Panc1 (cell line): Measurements from ENCODE around the gene MRPS23. TPM values are rescaled to one million over a fixed set of nuclear protein-coding genes. Genes with fewer than 3 reads are reported as not detected.

Experiments
- ATAC-seq: fragments of 200-7000 bp; cut with Tn5 transposase; 2 replicates; pipeline ENCODE4 v1.9.1; 2020; ENCODE audit warnings: mild to moderate bottlenecking, moderate library complexity
- BruUV-seq: library from RNA; stranded (reverse); fragments of 400-500 nt; replicated peaks from 2 replicates; lab custom pipeline; 2021; lab: Mats Ljungman, UMichigan
- CTCF ChIA-PET: fragments of 300-600 bp; sonication (Branson Sonifier 250); formaldehyde crosslinking; loops from one replicate; lab custom pipeline; 2022; ENCODE audit warnings: antibody characterized with exemption; lab: Charles Lee
- POLR2A ChIA-PET: fragments of 300-600 bp; sonication (Branson Sonifier 250); formaldehyde crosslinking; loops from one replicate; lab custom pipeline; 2022; ENCODE audit warnings: antibody characterized with exemption; lab: Charles Lee
- DNase-seq: peaks from one replicate; pipeline ENCODE4 v3.0.0-alpha.2; 2010; ENCODE audit warnings: low read depth, low spot score
- H3K27ac ChIP-seq: 2 replicates; pipeline ENCODE4 v1.5.1; 2011; ENCODE audit warnings: mild to moderate bottlenecking, low read length, inconsistent platforms
- H3K27me3 ChIP-seq: fragments of 200-500 bp; sonication (Bioruptor generic); 2 replicates; pipeline ENCODE4 v1.6.0; 2014; ENCODE audit warnings: low read length, inconsistent platforms; ENCODE audit not compliant: control insufficient read depth, insufficient read depth
- H3K36me3 ChIP-seq: fragments of 200-500 bp; sonication (Bioruptor generic); 2 replicates; pipeline ENCODE4 v1.5.1; 2014; ENCODE audit warnings: inconsistent platforms, mild to moderate bottlenecking, low read length, moderate library complexity; ENCODE audit not compliant: control insufficient read depth, insufficient read depth
- H3K4me1 ChIP-seq: 2 replicates; pipeline ENCODE4 v1.5.1; 2011; ENCODE audit warnings: inconsistent platforms, mild to moderate bottlenecking, low read length, moderate library complexity; ENCODE audit not compliant: control insufficient read depth, insufficient read depth
- H3K4me3 ChIP-seq, 2 experiments: 2 replicates each; pipeline ENCODE4 v1.5.1; 2011 to 2012; ENCODE audit warnings: low read depth in 2 of 2, low read length in 2 of 2, mild to moderate bottlenecking in 2 of 2, inconsistent platforms in 1 of 2, moderate library complexity in 1 of 2
- H3K9me3 ChIP-seq: fragments of 200-500 bp; sonication (Bioruptor generic); 2 replicates; pipeline ENCODE4 v1.5.1; 2014; ENCODE audit warnings: low read depth, mild to moderate bottlenecking, inconsistent platforms, low read length, moderate library complexity; ENCODE audit not compliant: control insufficient read depth, insufficient read depth
- CTCF ChIP-seq: fragments of 450-650 bp; IDR thresholded peaks from 2 replicates; pipeline ENCODE4 v1.5.1; 2017; ENCODE audit warnings: mild to moderate bottlenecking
- POLR2AphosphoS5 ChIP-seq: IDR thresholded peaks from 2 replicates; pipeline ENCODE4 v1.6.1; 2012; ENCODE audit warnings: mild to moderate bottlenecking, low read depth, low read length, moderate library complexity
- SIN3A ChIP-seq: IDR thresholded peaks from 2 replicates; pipeline ENCODE4 v1.6.1; 2012; ENCODE audit warnings: low read depth, mild to moderate bottlenecking, low read length, moderate library complexity, borderline replicate concordance; ENCODE audit not compliant: insufficient read depth
- TCF7L2 ChIP-seq: IDR thresholded peaks from 2 replicates; pipeline ENCODE4 v1.6.1; 2011; ENCODE audit warnings: mild to moderate bottlenecking, low read depth, low read length, inconsistent platforms
- in situ Hi-C: cut with HindIII; loops from 2 replicates; pipeline ENCODE4 v1.10.0; 2016; ENCODE audit warnings: low sequenced_read_pairs, low pct_unique_long_range_greater_than_20kb
- intact Hi-C: fragments of 100-400 bp; cut with micrococcal nuclease; formaldehyde crosslinking; loops from one replicate; pipeline ENCODE4 v1.10.0; 2022; ENCODE audit not compliant: unreplicated experiment
- total RNA-seq: library from RNA; stranded (reverse); gene quantifications from one replicate; pipeline ENCODE4 v1.2.1, GENCODE V29; 2021; ENCODE audit not compliant: unreplicated experiment
- TF ChIP-seq, protein P1 (sequence below), 2 experiments: IDR thresholded peaks; 2 replicates each; pipeline ENCODE4 v1.6.1; 2011 to 2012; ENCODE audit warnings: low read depth in 2 of 2, control low read depth in 1 of 2, low read length in 1 of 2, mild to moderate bottlenecking in 1 of 2, moderate library complexity in 1 of 2; ENCODE audit not compliant: insufficient read depth in 1 of 2

Gene MRPS23
- total RNA-seq, 1 experiment from 2014 or later = 85.4 TPM

DNA sequence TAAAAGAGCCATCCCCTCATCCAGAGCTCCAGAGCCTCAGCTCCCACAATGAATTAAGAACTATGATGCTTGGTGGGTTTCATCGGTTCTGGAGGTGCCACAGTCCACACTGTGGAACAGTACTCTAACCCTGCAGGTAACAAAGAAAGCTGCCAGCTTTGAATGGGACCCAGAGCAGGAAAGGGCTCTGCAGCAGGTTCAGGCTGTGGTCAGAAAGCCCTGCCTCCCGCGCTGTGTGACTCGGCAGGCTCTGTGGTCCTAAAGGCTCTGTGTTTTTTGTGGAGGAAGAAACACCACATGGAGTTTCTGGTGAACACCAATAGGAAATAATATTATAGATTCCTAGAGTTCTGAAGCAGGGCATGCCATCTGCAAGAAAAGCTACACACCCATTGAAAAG lies 32.5 kb downstream of the MRPS23 start:
- DNase-seq (no peak), ATAC-seq (no peak)
- BruUV-seq = no TSS peak
- Histone ChIP-seq H3K9me3 (no peaks in the 10 kb centered on the region), H3K27me3 (peaks cover 12% of the 10 kb centered on the region), H3K36me3 (no peaks in the 10 kb centered on the region), H3K4me1 (no peaks in the 10 kb centered on the region), H3K27ac (no peak overlapping the region), H3K4me3 (no peak overlapping the region)
- in situ Hi-C loops (no loop called here), intact Hi-C loops (no loop called here)
- no peak for TF ChIP-seq SIN3A
- TF ChIP-seq, protein P1, sequence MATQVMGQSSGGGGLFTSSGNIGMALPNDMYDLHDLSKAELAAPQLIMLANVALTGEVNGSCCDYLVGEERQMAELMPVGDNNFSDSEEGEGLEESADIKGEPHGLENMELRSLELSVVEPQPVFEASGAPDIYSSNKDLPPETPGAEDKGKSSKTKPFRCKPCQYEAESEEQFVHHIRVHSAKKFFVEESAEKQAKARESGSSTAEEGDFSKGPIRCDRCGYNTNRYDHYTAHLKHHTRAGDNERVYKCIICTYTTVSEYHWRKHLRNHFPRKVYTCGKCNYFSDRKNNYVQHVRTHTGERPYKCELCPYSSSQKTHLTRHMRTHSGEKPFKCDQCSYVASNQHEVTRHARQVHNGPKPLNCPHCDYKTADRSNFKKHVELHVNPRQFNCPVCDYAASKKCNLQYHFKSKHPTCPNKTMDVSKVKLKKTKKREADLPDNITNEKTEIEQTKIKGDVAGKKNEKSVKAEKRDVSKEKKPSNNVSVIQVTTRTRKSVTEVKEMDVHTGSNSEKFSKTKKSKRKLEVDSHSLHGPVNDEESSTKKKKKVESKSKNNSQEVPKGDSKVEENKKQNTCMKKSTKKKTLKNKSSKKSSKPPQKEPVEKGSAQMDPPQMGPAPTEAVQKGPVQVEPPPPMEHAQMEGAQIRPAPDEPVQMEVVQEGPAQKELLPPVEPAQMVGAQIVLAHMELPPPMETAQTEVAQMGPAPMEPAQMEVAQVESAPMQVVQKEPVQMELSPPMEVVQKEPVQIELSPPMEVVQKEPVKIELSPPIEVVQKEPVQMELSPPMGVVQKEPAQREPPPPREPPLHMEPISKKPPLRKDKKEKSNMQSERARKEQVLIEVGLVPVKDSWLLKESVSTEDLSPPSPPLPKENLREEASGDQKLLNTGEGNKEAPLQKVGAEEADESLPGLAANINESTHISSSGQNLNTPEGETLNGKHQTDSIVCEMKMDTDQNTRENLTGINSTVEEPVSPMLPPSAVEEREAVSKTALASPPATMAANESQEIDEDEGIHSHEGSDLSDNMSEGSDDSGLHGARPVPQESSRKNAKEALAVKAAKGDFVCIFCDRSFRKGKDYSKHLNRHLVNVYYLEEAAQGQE (IDR thresholded peaks at IDR 0.05; ENCODE audit: insufficient read depth in 1 of 2, low read depth in 2 of 2, low read length in 1 of 2) = no peak
- TF ChIP-seq POLR2AphosphoS5 = no peak
- TF ChIP-seq TCF7L2 = no peak
- TF ChIP-seq CTCF = no peak
- ChIA-PET POLR2A (interaction anchor here (0.6 kb wide), 1 partner anchor 38 kb away, joined by 4 read pairs; no protein-coding TSS in a partner anchor), CTCF (no interaction called here)

DNA sequence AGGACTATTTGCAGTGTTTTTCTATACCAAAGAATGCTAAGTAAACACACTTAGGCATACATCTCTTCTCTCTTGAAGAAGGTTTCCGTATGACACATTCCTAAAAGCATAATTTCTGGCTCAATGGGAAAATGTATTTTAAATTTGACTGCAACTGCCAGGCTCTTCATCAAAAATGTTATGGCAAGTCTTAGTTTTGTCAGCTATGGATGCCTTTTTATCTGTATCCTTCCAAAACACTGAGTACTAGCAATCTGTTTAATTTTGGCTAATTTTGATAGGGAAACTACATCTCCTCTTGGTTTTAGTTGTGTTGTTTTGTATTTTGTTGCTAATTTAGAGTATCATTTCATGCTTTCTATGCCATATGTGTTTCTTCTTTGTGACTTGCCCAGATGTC lies 35.4 kb downstream of the MRPS23 start:
- intact Hi-C loops (no loop called here), in situ Hi-C loops (no loop called here)
- H3K9me3 ChIP-seq = no peaks in the 10 kb centered on the region
- TF ChIP-seq POLR2AphosphoS5 = no peak
- TF ChIP-seq, protein P1 (IDR thresholded peaks at IDR 0.05; ENCODE audit: insufficient read depth in 1 of 2, low read depth in 2 of 2, low read length in 1 of 2) = no peak
- no peak for TF ChIP-seq CTCF
- TF ChIP-seq TCF7L2 = no peak
- no peak for TF ChIP-seq SIN3A
- H3K36me3 ChIP-seq = no peaks in the 10 kb centered on the region
- ATAC-seq (no peak), DNase-seq (no peak)
- BruUV-seq = no TSS peak
- no peak overlapping the region for H3K27ac ChIP-seq
- ChIA-PET CTCF (interaction anchor here (1.2 kb wide), 1 partner anchor 19 kb away, joined by 3 read pairs; no protein-coding TSS in a partner anchor), POLR2A (no interaction called here)
- H3K27me3 ChIP-seq = peaks cover 18% of the 10 kb centered on the region
- no peaks in the 10 kb centered on the region for H3K4me1 ChIP-seq
- H3K4me3 ChIP-seq = no peak overlapping the region
